ENCODE data around the gene CD86. TPM values are rescaled to one million over a fixed set of nuclear protein-coding genes. Genes with fewer than 3 reads are reported as not detected.
A peak's percentile ranks its signal among the peaks of the same experiment; 100 is the strongest.

The CD86 gene
- total RNA-seq, 4 donors from 2014 or later = 1.4 to 4.6 (median 2.2) TPM; not detected in 1

DNA sequence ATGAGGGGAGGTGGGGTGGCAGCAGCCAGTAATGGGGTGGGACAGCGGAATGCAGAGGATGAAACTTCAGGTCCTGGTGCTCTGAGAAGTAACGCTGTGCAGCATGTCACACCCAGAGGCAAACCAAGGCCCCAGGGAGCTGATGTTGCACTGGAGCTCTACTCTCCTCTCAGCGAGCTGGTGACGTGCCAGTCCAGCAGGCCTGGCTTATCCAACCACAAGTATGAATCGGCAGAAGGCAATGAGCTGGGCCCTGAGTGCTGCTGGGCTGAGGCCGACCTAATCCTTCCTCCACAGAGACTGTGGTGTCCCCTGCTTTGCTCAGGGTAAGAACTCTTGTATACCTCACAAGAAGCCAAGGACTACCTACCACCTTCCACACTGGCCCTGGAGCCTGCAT is 30.5 kb downstream of the CD86 start:
- H3K4me1 ChIP-seq = no peaks in the 10 kb centered on the region
- H3K27ac ChIP-seq = no peak overlapping the region
- intact Hi-C loops (cut with DNase I; ENCODE audit: low total_unique reads) (no loop called here), in situ Hi-C loops (cut with MboI; ENCODE audit: low pct_ligation_motif_present in 1 of 4, low pct_unique_long_range_greater_than_20kb in 1 of 4, low sequenced_read_pairs in 3 of 4) (no loop called here)
- no peaks in the 10 kb centered on the region for H3K27me3 ChIP-seq
- H3K9me3 ChIP-seq = no peaks in the 10 kb centered on the region
- TF ChIP-seq EP300 (IDR thresholded peaks at IDR 0.05; ENCODE audit: low read depth) = no peak
- no peak for TF ChIP-seq POLR2A (IDR thresholded peaks at IDR 0.05)
- TF ChIP-seq POLR2AphosphoS5 (IDR thresholded peaks at IDR 0.05) = no peak
- TF ChIP-seq, protein P1, sequence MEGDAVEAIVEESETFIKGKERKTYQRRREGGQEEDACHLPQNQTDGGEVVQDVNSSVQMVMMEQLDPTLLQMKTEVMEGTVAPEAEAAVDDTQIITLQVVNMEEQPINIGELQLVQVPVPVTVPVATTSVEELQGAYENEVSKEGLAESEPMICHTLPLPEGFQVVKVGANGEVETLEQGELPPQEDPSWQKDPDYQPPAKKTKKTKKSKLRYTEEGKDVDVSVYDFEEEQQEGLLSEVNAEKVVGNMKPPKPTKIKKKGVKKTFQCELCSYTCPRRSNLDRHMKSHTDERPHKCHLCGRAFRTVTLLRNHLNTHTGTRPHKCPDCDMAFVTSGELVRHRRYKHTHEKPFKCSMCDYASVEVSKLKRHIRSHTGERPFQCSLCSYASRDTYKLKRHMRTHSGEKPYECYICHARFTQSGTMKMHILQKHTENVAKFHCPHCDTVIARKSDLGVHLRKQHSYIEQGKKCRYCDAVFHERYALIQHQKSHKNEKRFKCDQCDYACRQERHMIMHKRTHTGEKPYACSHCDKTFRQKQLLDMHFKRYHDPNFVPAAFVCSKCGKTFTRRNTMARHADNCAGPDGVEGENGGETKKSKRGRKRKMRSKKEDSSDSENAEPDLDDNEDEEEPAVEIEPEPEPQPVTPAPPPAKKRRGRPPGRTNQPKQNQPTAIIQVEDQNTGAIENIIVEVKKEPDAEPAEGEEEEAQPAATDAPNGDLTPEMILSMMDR (IDR thresholded peaks at IDR 0.05) = no peak
- no peaks in the 10 kb centered on the region for H3K36me3 ChIP-seq
- H3K4me3 ChIP-seq = no peak overlapping the region
- DNase-seq = no peak
- WGBS, 2 donors (ENCODE audit: low coverage in 1 of 2) = 80 to 87% methylated on average over 3 to 6 of the region's 6 CpGs

DNA sequence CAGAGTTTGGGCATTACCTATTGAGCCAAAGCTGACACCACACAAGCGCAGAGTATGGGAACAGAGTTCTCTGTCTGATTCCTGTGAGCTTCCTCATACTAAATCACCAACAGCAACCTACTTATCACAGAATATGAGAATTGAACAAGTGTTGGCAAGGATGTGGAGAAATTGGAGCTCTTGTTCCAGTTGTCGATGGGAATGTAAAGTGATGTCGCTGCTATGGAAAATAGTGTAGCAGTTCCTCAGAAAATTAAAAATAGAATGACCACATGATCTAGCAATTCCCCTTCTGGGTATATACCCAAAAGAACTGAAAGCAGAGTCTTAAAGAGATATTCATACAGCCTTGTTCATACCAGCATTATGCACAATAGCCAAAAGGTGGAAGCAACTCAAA is 33.4 kb downstream of the CD86 start:
- no peak for DNase-seq
- H3K4me1 ChIP-seq = peaks cover 0 to 4% (median 0%) of the 10 kb centered on the region in 4 donors
- no peaks in the 10 kb centered on the region for H3K36me3 ChIP-seq
- TF ChIP-seq EP300 (IDR thresholded peaks at IDR 0.05; ENCODE audit: low read depth) (no peak), POLR2AphosphoS5 (IDR thresholded peaks at IDR 0.05) (no peak), POLR2A (IDR thresholded peaks at IDR 0.05) (no peak)
- TF ChIP-seq, protein P1 (IDR thresholded peaks at IDR 0.05) = no peak
- no peaks in the 10 kb centered on the region for H3K9me3 ChIP-seq
- intact Hi-C loops (cut with DNase I; ENCODE audit: low total_unique reads) = no loop called here
- in situ Hi-C loops (cut with MboI; ENCODE audit: low pct_ligation_motif_present in 1 of 4, low pct_unique_long_range_greater_than_20kb in 1 of 4, low sequenced_read_pairs in 3 of 4) = no loop called here
- 79 to 84% methylated on average over 3 of the region's 3 CpGs for WGBS, 2 donors (ENCODE audit: low coverage in 1 of 2)
- no peaks in the 10 kb centered on the region for H3K27me3 ChIP-seq
- no peak overlapping the region for H3K27ac ChIP-seq
- no peak overlapping the region for H3K4me3 ChIP-seq

DNA sequence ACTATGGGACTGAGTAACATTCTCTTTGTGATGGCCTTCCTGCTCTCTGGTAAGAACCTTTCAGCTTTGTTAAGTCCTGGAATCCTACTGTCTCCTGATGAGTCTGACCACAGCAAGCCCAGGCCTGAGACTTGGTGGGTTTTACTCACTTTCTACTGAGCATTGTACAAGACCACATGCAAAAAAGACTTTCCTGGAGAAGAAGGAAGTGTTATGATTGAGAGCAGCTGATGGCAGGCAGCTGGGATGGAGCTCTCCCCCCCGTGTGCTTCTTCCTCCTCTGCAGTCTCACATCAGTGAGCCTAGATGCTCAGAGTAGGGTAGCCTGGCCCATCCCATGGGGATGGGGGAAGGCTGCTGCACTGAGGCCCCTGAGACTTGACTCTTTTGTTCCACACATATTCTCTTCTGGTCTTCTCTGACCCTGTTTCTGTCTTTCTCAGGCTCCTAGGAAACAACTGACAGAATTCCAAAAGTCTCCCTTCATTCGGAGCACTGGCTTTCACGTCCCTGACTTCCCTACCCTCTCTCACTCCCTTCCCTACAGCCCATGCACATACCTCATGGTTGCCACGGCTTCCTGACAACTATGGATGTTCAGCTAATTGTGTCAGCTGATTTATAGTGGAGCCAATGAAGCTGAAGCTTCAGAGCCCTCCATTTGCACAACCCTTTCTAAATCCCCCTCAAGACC is 36.6 kb downstream of the CD86 start:
- DNase-seq = no peak

DNA sequence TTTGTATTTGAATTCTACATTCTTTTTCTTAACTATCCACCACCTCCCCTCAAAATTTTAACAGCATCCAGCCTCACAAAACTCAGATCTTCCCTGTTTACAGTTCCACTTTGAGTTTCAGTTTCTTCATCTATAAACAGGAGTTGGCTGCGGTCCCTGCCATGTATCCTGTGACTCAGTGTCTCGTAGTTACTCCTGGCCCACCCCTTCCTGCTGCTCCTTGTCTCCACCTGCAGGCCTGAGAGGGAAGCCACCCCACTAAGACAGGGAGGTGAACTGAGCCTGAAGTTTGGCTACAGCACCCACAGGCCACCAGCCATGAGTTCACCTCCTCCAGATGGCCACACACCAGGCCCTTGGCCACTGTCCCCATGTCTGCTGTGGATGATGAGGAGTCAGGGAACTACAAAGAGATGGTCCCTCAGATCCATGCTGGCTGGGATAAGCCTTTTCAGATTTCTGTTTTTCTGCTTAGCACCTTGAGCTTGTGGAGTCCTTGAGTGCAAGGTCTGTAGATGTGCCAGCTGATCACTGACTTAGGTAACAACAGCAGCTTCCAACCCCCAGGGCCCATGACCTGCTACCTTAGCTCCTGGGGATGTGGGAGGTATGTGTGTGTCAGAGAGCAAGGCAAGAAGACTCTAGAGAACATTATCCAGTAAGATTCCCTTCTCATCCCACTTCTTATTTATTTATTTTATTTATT is 37.5 kb downstream of the CD86 start:
- Histone ChIP-seq H3K27me3 (no peaks in the 10 kb centered on the region), H3K4me1 (peaks cover 0 to 4% (median 0%) of the 10 kb centered on the region in 4 donors), H3K4me3 (no peak overlapping the region), H3K9me3 (no peaks in the 10 kb centered on the region), H3K27ac (no peak overlapping the region), H3K36me3 (no peaks in the 10 kb centered on the region)
- WGBS, 2 donors (ENCODE audit: low coverage in 1 of 2) = 66 to 80% methylated on average over 1 to 2 of the region's 2 CpGs
- in situ Hi-C loops (cut with MboI; ENCODE audit: low pct_ligation_motif_present in 1 of 4, low pct_unique_long_range_greater_than_20kb in 1 of 4, low sequenced_read_pairs in 3 of 4) (no loop called here), intact Hi-C loops (cut with DNase I; ENCODE audit: low total_unique reads) (no loop called here)
- DNase-seq = peak; percentile 39
- TF ChIP-seq, protein P1 (IDR thresholded peaks at IDR 0.05) = peak in 4 of 5 experiments; percentile 14 to 42 (median 28)
- no peak for TF ChIP-seq POLR2AphosphoS5 (IDR thresholded peaks at IDR 0.05)

More for the DNA sequence above, 36.6 kb downstream of the CD86 start:
- no peaks in the 10 kb centered on the region for H3K36me3 ChIP-seq
- TF ChIP-seq EP300 (IDR thresholded peaks at IDR 0.05; ENCODE audit: low read depth) (no peak), POLR2AphosphoS5 (IDR thresholded peaks at IDR 0.05) (no peak), POLR2A (IDR thresholded peaks at IDR 0.05) (no peak)
- TF ChIP-seq, protein P1 (IDR thresholded peaks at IDR 0.05) = no peak
- H3K4me3 ChIP-seq = no peak overlapping the region
- peak overlapping the region in 1 of 4 donors; percentile 12 for H3K27ac ChIP-seq
- WGBS, 2 donors (ENCODE audit: low coverage in 1 of 2) = 59 to 79% methylated on average over 3 to 4 of the region's 4 CpGs
- no peaks in the 10 kb centered on the region for H3K27me3 ChIP-seq
- in situ Hi-C loops (cut with MboI; ENCODE audit: low pct_ligation_motif_present in 1 of 4, low pct_unique_long_range_greater_than_20kb in 1 of 4, low sequenced_read_pairs in 3 of 4) = no loop called here
- H3K4me1 ChIP-seq = peaks cover 0 to 4% (median 0%) of the 10 kb centered on the region in 4 donors
- no peaks in the 10 kb centered on the region for H3K9me3 ChIP-seq
- intact Hi-C loops (cut with DNase I; ENCODE audit: low total_unique reads) = no loop called here
